AG20443 (cell line): ENCODE data around the gene BBIP1.
"Not testable (repeated sequence)": the region's sequence is repeated elsewhere in the genome, so short reads cannot be mapped to it uniquely, and the experiment has no call there.

ENCODE experiments used
- DNase-seq: peaks from one replicate; pipeline ENCODE4 v3.0.0; 2012; ENCODE audit warnings: low spot score, mixed read lengths

Gene BBIP1

GRCh38 chr10:110885932-110886674 lies 32.9 kb downstream of the BBIP1 start:
- no peak for DNase-seq

GRCh38 chr10:110883924-110884323 lies 35.1 kb downstream of the BBIP1 start:
- no peak for DNase-seq

GRCh38 chr10:110881905-110882304 lies 37.1 kb downstream of the BBIP1 start:
- DNase-seq: no peak

- no peak for DNase-seq
Observed at GRCh38 chr10:110881247-110881646, 37.7 kb downstream of the BBIP1 start.

GRCh38 chr10:110880012-110880411 lies 39.0 kb downstream of the BBIP1 start:
- DNase-seq: no peak

- no peak for DNase-seq
Observed at GRCh38 chr10:110876788-110877187, 42.2 kb downstream of the BBIP1 start.

- no peak for DNase-seq
Observed at GRCh38 chr10:110876000-110876399, 43.0 kb downstream of the BBIP1 start.

GRCh38 chr10:110873951-110874350 lies 45.0 kb downstream of the BBIP1 start:
- no peak for DNase-seq

- no peak for DNase-seq
Observed at GRCh38 chr10:110872984-110873923, 45.7 kb downstream of the BBIP1 start.

GRCh38 chr10:110872145-110872983 lies 46.6 kb downstream of the BBIP1 start:
- DNase-seq: peak; percentile 51

GRCh38 chr10:110871298-110872084 lies 47.5 kb downstream of the BBIP1 start, which contains the start of gene PDCD4:
Gene PDCD4 (plus strand): TSS chr10:110871928. CDS start chr10:110876028, 4,100 bp downstream.
- DNase-seq: peak; percentile 98

- DNase-seq: no peak
Observed at GRCh38 chr10:110870823-110871297, 48.1 kb downstream of the BBIP1 start.

- no peak for DNase-seq
Observed at GRCh38 chr10:110868981-110869380, 50.0 kb downstream of the BBIP1 start.

GRCh38 chr10:110867807-110868465 lies 51.0 kb downstream of the BBIP1 start:
- no peak for DNase-seq

- DNase-seq: not testable (repeated sequence)
Observed at GRCh38 chr10:110867011-110867806, 51.8 kb downstream of the BBIP1 start.

GRCh38 chr10:110865809-110866482 lies 53.0 kb downstream of the BBIP1 start:
- DNase-seq: no peak

- DNase-seq: peak; percentile 66
Observed at GRCh38 chr10:110865186-110865808, 53.7 kb downstream of the BBIP1 start.

GRCh38 chr10:110864662-110865140 lies 54.3 kb downstream of the BBIP1 start:
- no peak for DNase-seq
